Neuron (in vitro differentiated cells): ENCODE measurements around the gene DGCR6L.
A peak's percentile ranks its signal among the peaks of the same experiment; 100 is the strongest.
"Not testable (repeated sequence)": the region's sequence is repeated elsewhere in the genome, so short reads cannot be mapped to it uniquely, and the experiment has no call there.

Source experiments
- H2AFZ ChIP-seq: one replicate; pipeline ENCODE4 v1.6.1; 2013; ENCODE audit warnings: low read depth, mild to moderate bottlenecking, inconsistent platforms, low read length, moderate library complexity
- H3K27me3 ChIP-seq: one replicate; pipeline ENCODE4 v1.6.1; 2013; ENCODE audit warnings: low read length; ENCODE audit not compliant: insufficient read depth
- H3K36me3 ChIP-seq: one replicate; pipeline ENCODE4 v1.6.1; 2013; ENCODE audit warnings: low read length; ENCODE audit not compliant: insufficient read depth
- H3K4me1 ChIP-seq: one replicate; pipeline ENCODE4 v1.6.1; 2013; ENCODE audit warnings: low read length; ENCODE audit not compliant: insufficient read depth
- H3K4me3 ChIP-seq: 2 replicates; pipeline ENCODE4 v1.5.1; 2013; ENCODE audit warnings: mild to moderate bottlenecking, low read length, moderate library complexity
- H3K9me3 ChIP-seq: one replicate; pipeline ENCODE4 v1.6.1; 2013; ENCODE audit warnings: low read length

DGCR6L gene

GRCh38 chr22:20276468-20276867, 43.4 kb downstream of the DGCR6L start:
- Histone ChIP-seq H2AFZ (no peak overlapping the region), H3K27me3 (no peaks in the 10 kb centered on the region), H3K4me3 (no peak overlapping the region), H3K36me3 (no peaks in the 10 kb centered on the region), H3K9me3 (no peaks in the 10 kb centered on the region), H3K4me1 (peaks cover 18% of the 10 kb centered on the region)

GRCh38 chr22:20275836-20276235, 44.0 kb downstream of the DGCR6L start:
- H3K4me3 ChIP-seq: no peak overlapping the region
- H3K9me3 ChIP-seq: no peaks in the 10 kb centered on the region
- H2AFZ ChIP-seq: no peak overlapping the region
- no peaks in the 10 kb centered on the region for H3K27me3 ChIP-seq
- H3K4me1 ChIP-seq: peaks cover 20% of the 10 kb centered on the region
- no peaks in the 10 kb centered on the region for H3K36me3 ChIP-seq

DNA sequence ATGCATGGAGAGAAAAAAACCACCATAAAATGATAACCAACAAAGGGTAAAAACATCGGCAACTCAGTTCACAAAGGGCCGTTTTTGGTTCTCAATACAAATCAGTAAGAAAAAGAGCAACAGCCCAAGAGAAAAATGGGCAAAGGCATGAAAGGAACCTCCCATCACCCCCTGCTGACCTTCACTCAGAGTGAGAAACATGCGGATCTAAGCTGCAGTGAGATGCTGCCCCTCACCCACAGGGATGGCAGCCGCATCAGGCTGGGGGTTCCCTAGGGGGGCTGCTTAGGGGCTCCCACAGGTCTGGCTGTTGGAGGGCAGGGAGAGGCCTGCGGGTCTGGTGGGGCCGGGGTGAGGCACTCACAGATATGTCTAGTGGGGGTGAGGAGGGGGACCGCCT, 44.5 kb downstream of the DGCR6L start:
- H3K4me3 ChIP-seq, H3K27me3 ChIP-seq, H2AFZ ChIP-seq, H3K9me3 ChIP-seq, H3K36me3 ChIP-seq: not testable (repeated sequence)
- H3K4me1 ChIP-seq: peaks cover 16% of the 10 kb centered on the region

GRCh38 chr22:20274374-20274773, 45.5 kb downstream of the DGCR6L start:
- not testable (repeated sequence) for H3K4me3 ChIP-seq, H3K9me3 ChIP-seq, H3K27me3 ChIP-seq, H2AFZ ChIP-seq, H3K36me3 ChIP-seq
- peaks cover 14% of the 10 kb centered on the region for H3K4me1 ChIP-seq

GRCh38 chr22:20273758-20274181, 46.1 kb downstream of the DGCR6L start:
- Histone ChIP-seq H3K36me3 (no peaks in the 10 kb centered on the region), H3K27me3 (no peaks in the 10 kb centered on the region), H3K4me1 (peaks cover 19% of the 10 kb centered on the region), H3K9me3 (no peaks in the 10 kb centered on the region), H2AFZ (no peak overlapping the region), H3K4me3 (no peak overlapping the region)

- no peak overlapping the region for H3K4me3 ChIP-seq
- H3K4me1 ChIP-seq: peaks cover 24% of the 10 kb centered on the region
- no peaks in the 10 kb centered on the region for H3K9me3 ChIP-seq
- H3K27me3 ChIP-seq: no peaks in the 10 kb centered on the region
- no peak overlapping the region for H2AFZ ChIP-seq
- H3K36me3 ChIP-seq: no peaks in the 10 kb centered on the region
These were observed 47.2 kb downstream of the DGCR6L start for GRCh38 chr22:20272700-20273099.

- no peaks in the 10 kb centered on the region for H3K9me3 ChIP-seq
- H3K36me3 ChIP-seq: no peaks in the 10 kb centered on the region
- no peaks in the 10 kb centered on the region for H3K27me3 ChIP-seq
- H2AFZ ChIP-seq: no peak overlapping the region
- H3K4me1 ChIP-seq: peaks cover 27% of the 10 kb centered on the region
- no peak overlapping the region for H3K4me3 ChIP-seq
These were observed 47.7 kb downstream of the DGCR6L start for GRCh38 chr22:20272174-20272573.

- Histone ChIP-seq H3K4me3 (no peak overlapping the region), H2AFZ (no peak overlapping the region), H3K9me3 (no peaks in the 10 kb centered on the region)
These were observed 48.5 kb downstream of the DGCR6L start for GRCh38 chr22:20271114-20271994.

DNA sequence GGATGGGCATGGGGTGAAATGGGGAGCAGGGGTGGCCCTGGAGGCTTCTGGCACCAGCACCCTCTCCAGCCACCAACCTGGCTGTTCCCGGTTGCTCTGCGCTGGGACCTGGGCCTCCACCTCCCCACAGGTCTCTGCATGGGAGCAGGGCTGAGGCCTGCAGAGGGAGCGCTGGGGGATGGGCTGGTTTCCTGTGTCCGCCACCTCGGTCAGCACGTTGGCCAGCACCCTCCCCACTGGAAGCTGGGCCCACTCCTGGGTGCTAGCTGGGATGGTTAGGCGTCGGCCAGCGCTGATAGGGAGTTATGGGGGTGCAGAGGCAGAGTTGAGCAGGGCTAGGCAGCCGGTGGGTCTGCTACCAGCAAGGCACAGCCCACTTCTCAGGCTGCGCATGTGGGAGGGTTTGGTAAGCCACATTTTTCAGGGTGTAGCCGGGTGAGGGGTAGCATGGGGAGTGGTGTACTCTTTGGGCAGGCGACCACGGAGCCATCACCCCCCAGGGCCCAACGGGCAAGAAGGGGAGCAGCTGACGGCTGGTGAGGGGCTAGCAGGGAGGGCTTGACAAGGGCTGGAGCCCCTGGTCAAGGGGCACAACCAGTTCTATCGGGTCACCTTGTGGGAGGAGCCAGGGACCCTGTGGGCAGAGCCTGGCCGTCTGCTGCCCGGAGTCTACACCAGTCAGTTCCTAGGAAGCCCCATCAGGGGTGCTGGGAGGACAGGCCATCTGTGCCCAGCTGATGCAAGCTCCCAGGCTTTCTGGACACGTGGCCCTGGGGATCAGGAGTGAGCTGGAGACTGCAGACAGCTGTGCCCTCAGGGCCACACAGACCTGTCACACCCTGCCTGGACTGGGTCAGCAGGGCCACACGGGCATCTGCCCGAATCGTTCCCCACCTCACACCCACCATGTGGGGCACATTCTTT, 49.4 kb downstream of the DGCR6L start:
- H3K4me1 ChIP-seq: peaks cover 33% of the 10 kb centered on the region
- not testable (repeated sequence) for H2AFZ ChIP-seq, H3K36me3 ChIP-seq, H3K4me3 ChIP-seq, H3K27me3 ChIP-seq, H3K9me3 ChIP-seq

More at GRCh38 chr22:20271114-20271994, 48.5 kb downstream of the DGCR6L start:
- no peaks in the 10 kb centered on the region for H3K27me3 ChIP-seq
- H3K36me3 ChIP-seq: no peaks in the 10 kb centered on the region
- peaks cover 30% of the 10 kb centered on the region for H3K4me1 ChIP-seq

GRCh38 chr22:20269673-20270072, 50.2 kb downstream of the DGCR6L start:
- H3K27me3 ChIP-seq, H3K9me3 ChIP-seq, H2AFZ ChIP-seq, H3K4me3 ChIP-seq, H3K36me3 ChIP-seq: not testable (repeated sequence)
- peaks cover 40% of the 10 kb centered on the region for H3K4me1 ChIP-seq

DNA sequence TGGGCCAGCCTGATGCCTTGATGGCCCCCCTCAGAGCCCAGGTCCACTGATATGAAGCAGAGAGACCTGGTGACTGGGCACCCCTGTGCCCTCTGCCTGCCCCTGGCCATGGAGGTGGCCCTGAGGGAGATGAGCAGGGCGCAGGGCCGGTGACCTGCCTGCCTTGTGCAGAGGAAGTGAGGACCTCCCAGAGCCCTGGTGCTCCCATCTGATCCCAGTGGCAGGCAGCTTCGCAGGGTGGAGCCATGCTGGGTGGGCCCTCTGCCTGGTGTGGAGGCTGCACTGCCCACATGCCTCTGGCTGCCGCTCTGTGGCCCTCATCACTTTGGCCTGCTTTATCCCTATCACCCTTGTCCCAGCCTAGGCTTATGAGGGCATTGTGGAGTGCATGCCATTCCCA, 50.7 kb downstream of the DGCR6L start:
- Histone ChIP-seq H3K4me3 (peak overlapping the region; percentile 85), H3K4me1 (peaks cover 44% of the 10 kb centered on the region)
- not testable (repeated sequence) for H2AFZ ChIP-seq, H3K27me3 ChIP-seq, H3K36me3 ChIP-seq, H3K9me3 ChIP-seq

- Histone ChIP-seq H3K27me3 (no peaks in the 10 kb centered on the region), H3K4me1 (peaks cover 42% of the 10 kb centered on the region), H2AFZ (peak within 1 kb of the TSS; percentile 98), H3K4me3 (peak within 1 kb of the TSS; percentile 85), H3K36me3 (no peaks in the 10 kb centered on the region), H3K9me3 (no peaks in the 10 kb centered on the region)
These were observed 51.4 kb downstream of the DGCR6L start, which contains the start of gene RTN4R for GRCh38 chr22:20268279-20269012. TSS of gene RTN4R (minus strand) at chr22:20268318. CDS start at chr22:20268092, 226 bp downstream.
